ENCODE results near the gene VSIG10.
"Not testable (repeated sequence)": the region's sequence is repeated elsewhere in the genome, so short reads cannot be mapped to it uniquely, and the experiment has no call there.

VSIG10 gene

GRCh38 chr12:118107694-118108093 lies 3.9 kb upstream of the VSIG10 start:
- no peak for DNase-seq

GRCh38 chr12:118107011-118107410 lies 3.2 kb upstream of the VSIG10 start:
- DNase-seq: no peak

GRCh38 chr12:118103201-118103600 lies 610 bp downstream of the VSIG10 start:
- no peak for DNase-seq

- DNase-seq: no peak
Measured at GRCh38 chr12:118102609-118103008, 1.2 kb downstream of the VSIG10 start.

GRCh38 chr12:118102070-118102469 lies 1.7 kb downstream of the VSIG10 start:
- DNase-seq: no peak

GRCh38 chr12:118101051-118101450 lies 2.8 kb downstream of the VSIG10 start:
- no peak for DNase-seq

- DNase-seq: no peak
Measured at GRCh38 chr12:118098911-118099671, 4.7 kb downstream of the VSIG10 start.

GRCh38 chr12:118098401-118098800 lies 5.4 kb downstream of the VSIG10 start:
- DNase-seq: no peak

- no peak for DNase-seq
Measured at GRCh38 chr12:118094039-118094438, 9.8 kb downstream of the VSIG10 start.

- no peak for DNase-seq
Measured at GRCh38 chr12:118089782-118090181, 14.0 kb downstream of the VSIG10 start.

GRCh38 chr12:118082161-118082560 lies 21.6 kb downstream of the VSIG10 start:
- no peak for DNase-seq

GRCh38 chr12:118081521-118081920 lies 22.3 kb downstream of the VSIG10 start:
- not testable (repeated sequence) for DNase-seq

GRCh38 chr12:118073768-118074167 lies 30.0 kb downstream of the VSIG10 start:
- no peak for DNase-seq

GRCh38 chr12:118070650-118071049 lies 33.2 kb downstream of the VSIG10 start:
- no peak for DNase-seq

GRCh38 chr12:118068445-118068844 lies 35.4 kb downstream of the VSIG10 start:
- DNase-seq: no peak

GRCh38 chr12:118065380-118065779 lies 38.4 kb downstream of the VSIG10 start:
- no peak for DNase-seq

GRCh38 chr12:118064608-118065007 lies 39.2 kb downstream of the VSIG10 start:
- no peak for DNase-seq

GRCh38 chr12:118063576-118064391 lies 40.0 kb downstream of the VSIG10 start:
- DNase-seq: no peak

GRCh38 chr12:118061873-118062843 lies 41.7 kb downstream of the VSIG10 start:
- peak; percentile 3 for DNase-seq

- peak; percentile 50 for DNase-seq
Measured at GRCh38 chr12:118061011-118061872, 42.6 kb downstream of the VSIG10 start, which contains the start of gene WSB2. WSB2 (minus strand) TSS chr12:118061179; CDS start chr12:118061048, 131 bp downstream.

GRCh38 chr12:118060301-118061010 lies 43.4 kb downstream of the VSIG10 start:
- DNase-seq: peak; percentile 13

All from T-helper 9 cell (primary cell).